ENCODE measurements around the gene WDFY3. TPM values are rescaled to one million over a fixed set of nuclear protein-coding genes. Genes with fewer than 3 reads are reported as not detected.

Gene WDFY3
- polyA plus RNA-seq, 1 donor (not counting 4 experiments of a cell fraction or from before 2014, with no cell fraction given): 28.5 TPM

GRCh38 chr4:84722720-84723119, 243.8 kb downstream of the WDFY3 start:
- Histone ChIP-seq H3K4me2 (ENCODE audit: control insufficient read depth, extremely low read depth, insufficient read depth, low read depth, low read length) (no peak overlapping the region), H3K36me3 (ENCODE audit: control insufficient read depth in 2 of 2, extremely low read depth in 1 of 2, insufficient read depth in 2 of 2, low read length in 2 of 2) (peaks cover 0 to 6% of the 10 kb centered on the region in 2 experiments)
- dilution Hi-C loops (cut with MboI; ENCODE audit: extremely low pct_ligation_motif_present, low sequenced_read_pairs): no loop called here

GRCh38 chr4:84719115-84719514, 247.4 kb downstream of the WDFY3 start:
- dilution Hi-C loops (cut with MboI; ENCODE audit: extremely low pct_ligation_motif_present, low sequenced_read_pairs): no loop called here
- Histone ChIP-seq H4K20me1 (ENCODE audit: control insufficient read depth, extremely low read depth, insufficient read depth, low read length) (no peaks in the 10 kb centered on the region), H2AFZ (ENCODE audit: control insufficient read depth, low read length) (no peak overlapping the region), H3K9me3 (ENCODE audit: control insufficient read depth, low read depth, low read length) (no peaks in the 10 kb centered on the region), H3K27ac (ENCODE audit: control insufficient read depth, insufficient read depth, low read length) (no peak overlapping the region), H3K27me3 (ENCODE audit: control insufficient read depth, extremely low read depth, insufficient read depth, low read length) (no peaks in the 10 kb centered on the region), H3K4me3 (ENCODE audit: control insufficient read depth in 2 of 3, extremely low read depth in 1 of 3, insufficient read depth in 2 of 3, low read depth in 1 of 3, low read length in 3 of 3) (no peak overlapping the region), H3K79me2 (ENCODE audit: control insufficient read depth, insufficient read depth, low read length) (no peaks in the 10 kb centered on the region), H3K9me1 (ENCODE audit: control insufficient read depth, extremely low read depth, insufficient read depth, low read length) (no peaks in the 10 kb centered on the region), H3K4me1 (ENCODE audit: control insufficient read depth, extremely low read depth, insufficient read depth, low read length) (no peaks in the 10 kb centered on the region), H3K36me3 (ENCODE audit: control insufficient read depth in 2 of 2, extremely low read depth in 1 of 2, insufficient read depth in 2 of 2, low read length in 2 of 2) (peaks cover 0 to 10% of the 10 kb centered on the region in 2 experiments), H3K9ac (ENCODE audit: control insufficient read depth, extremely low read depth, insufficient read depth, low read length) (no peak overlapping the region), H3K4me2 (ENCODE audit: control insufficient read depth, extremely low read depth, insufficient read depth, low read depth, low read length) (no peak overlapping the region)
- FAIRE-seq: no peak
- TF ChIP-seq CTCF (optimal IDR thresholded peaks at IDR 0.05 in 1 of 3, IDR thresholded peaks at IDR 0.05 in 1 of 3, conservative IDR thresholded peaks at IDR 0.05 in 1 of 3; ENCODE audit: extremely low read depth in 1 of 3, insufficient read depth in 2 of 3, low read length in 3 of 3): no peak
- no peak for TF ChIP-seq EZH2 (IDR thresholded peaks at IDR 0.05; ENCODE audit: low read length)
- DNase-seq (ENCODE audit: low read depth, low spot score): no peak

More at GRCh38 chr4:84722720-84723119, 243.8 kb downstream of the WDFY3 start:
- DNase-seq (ENCODE audit: low read depth, low spot score): no peak
- no peak for FAIRE-seq
- H3K79me2 ChIP-seq (ENCODE audit: control insufficient read depth, insufficient read depth, low read length): no peaks in the 10 kb centered on the region
- H2AFZ ChIP-seq (ENCODE audit: control insufficient read depth, low read length): no peak overlapping the region
- H3K27ac ChIP-seq (ENCODE audit: control insufficient read depth, insufficient read depth, low read length): no peak overlapping the region
- H3K27me3 ChIP-seq (ENCODE audit: control insufficient read depth, extremely low read depth, insufficient read depth, low read length): no peaks in the 10 kb centered on the region
- no peaks in the 10 kb centered on the region for H3K4me1 ChIP-seq (ENCODE audit: control insufficient read depth, extremely low read depth, insufficient read depth, low read length)
- H3K4me3 ChIP-seq (ENCODE audit: control insufficient read depth in 2 of 3, extremely low read depth in 1 of 3, insufficient read depth in 2 of 3, low read depth in 1 of 3, low read length in 3 of 3): no peak overlapping the region
- no peak for TF ChIP-seq EZH2 (IDR thresholded peaks at IDR 0.05; ENCODE audit: low read length)
- TF ChIP-seq CTCF (optimal IDR thresholded peaks at IDR 0.05 in 1 of 3, IDR thresholded peaks at IDR 0.05 in 1 of 3, conservative IDR thresholded peaks at IDR 0.05 in 1 of 3; ENCODE audit: extremely low read depth in 1 of 3, insufficient read depth in 2 of 3, low read length in 3 of 3): no peak
- H4K20me1 ChIP-seq (ENCODE audit: control insufficient read depth, extremely low read depth, insufficient read depth, low read length): no peaks in the 10 kb centered on the region
- H3K9me1 ChIP-seq (ENCODE audit: control insufficient read depth, extremely low read depth, insufficient read depth, low read length): no peaks in the 10 kb centered on the region
- no peaks in the 10 kb centered on the region for H3K9me3 ChIP-seq (ENCODE audit: control insufficient read depth, low read depth, low read length)
- no peak overlapping the region for H3K9ac ChIP-seq (ENCODE audit: control insufficient read depth, extremely low read depth, insufficient read depth, low read length)
